Measurements from ENCODE around the gene PARD3B.

Gene PARD3B

DNA sequence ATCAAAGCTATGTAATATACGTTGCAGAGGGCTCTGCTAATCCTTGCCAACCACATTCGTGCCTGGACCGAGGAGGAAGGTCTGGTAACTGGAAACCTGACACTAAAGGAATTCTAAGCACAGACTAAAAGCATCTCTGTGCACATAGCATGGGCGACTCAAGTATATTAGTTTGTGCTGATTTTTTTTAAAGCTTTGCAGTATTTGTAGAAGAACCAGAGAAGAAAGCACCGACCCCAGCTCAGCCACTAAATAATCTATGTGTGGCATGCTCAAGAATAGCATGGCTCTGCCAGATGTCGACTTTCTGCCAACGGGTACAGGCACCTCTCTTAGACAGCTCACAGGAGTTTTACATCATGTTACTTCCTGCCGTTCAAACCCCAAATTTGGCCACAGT is 1063.8 kb downstream of the PARD3B start:
- TF ChIP-seq, protein P1, sequence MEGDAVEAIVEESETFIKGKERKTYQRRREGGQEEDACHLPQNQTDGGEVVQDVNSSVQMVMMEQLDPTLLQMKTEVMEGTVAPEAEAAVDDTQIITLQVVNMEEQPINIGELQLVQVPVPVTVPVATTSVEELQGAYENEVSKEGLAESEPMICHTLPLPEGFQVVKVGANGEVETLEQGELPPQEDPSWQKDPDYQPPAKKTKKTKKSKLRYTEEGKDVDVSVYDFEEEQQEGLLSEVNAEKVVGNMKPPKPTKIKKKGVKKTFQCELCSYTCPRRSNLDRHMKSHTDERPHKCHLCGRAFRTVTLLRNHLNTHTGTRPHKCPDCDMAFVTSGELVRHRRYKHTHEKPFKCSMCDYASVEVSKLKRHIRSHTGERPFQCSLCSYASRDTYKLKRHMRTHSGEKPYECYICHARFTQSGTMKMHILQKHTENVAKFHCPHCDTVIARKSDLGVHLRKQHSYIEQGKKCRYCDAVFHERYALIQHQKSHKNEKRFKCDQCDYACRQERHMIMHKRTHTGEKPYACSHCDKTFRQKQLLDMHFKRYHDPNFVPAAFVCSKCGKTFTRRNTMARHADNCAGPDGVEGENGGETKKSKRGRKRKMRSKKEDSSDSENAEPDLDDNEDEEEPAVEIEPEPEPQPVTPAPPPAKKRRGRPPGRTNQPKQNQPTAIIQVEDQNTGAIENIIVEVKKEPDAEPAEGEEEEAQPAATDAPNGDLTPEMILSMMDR (IDR thresholded peaks at IDR 0.05; ENCODE audit: insufficient read depth, low read length), result no peak
- TF ChIP-seq, protein P2, sequence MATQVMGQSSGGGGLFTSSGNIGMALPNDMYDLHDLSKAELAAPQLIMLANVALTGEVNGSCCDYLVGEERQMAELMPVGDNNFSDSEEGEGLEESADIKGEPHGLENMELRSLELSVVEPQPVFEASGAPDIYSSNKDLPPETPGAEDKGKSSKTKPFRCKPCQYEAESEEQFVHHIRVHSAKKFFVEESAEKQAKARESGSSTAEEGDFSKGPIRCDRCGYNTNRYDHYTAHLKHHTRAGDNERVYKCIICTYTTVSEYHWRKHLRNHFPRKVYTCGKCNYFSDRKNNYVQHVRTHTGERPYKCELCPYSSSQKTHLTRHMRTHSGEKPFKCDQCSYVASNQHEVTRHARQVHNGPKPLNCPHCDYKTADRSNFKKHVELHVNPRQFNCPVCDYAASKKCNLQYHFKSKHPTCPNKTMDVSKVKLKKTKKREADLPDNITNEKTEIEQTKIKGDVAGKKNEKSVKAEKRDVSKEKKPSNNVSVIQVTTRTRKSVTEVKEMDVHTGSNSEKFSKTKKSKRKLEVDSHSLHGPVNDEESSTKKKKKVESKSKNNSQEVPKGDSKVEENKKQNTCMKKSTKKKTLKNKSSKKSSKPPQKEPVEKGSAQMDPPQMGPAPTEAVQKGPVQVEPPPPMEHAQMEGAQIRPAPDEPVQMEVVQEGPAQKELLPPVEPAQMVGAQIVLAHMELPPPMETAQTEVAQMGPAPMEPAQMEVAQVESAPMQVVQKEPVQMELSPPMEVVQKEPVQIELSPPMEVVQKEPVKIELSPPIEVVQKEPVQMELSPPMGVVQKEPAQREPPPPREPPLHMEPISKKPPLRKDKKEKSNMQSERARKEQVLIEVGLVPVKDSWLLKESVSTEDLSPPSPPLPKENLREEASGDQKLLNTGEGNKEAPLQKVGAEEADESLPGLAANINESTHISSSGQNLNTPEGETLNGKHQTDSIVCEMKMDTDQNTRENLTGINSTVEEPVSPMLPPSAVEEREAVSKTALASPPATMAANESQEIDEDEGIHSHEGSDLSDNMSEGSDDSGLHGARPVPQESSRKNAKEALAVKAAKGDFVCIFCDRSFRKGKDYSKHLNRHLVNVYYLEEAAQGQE (IDR thresholded peaks at IDR 0.05; ENCODE audit: insufficient replicate concordance, low read depth), result no peak
- TF ChIP-seq GABPA (IDR thresholded peaks at IDR 0.05; ENCODE audit: low read depth), result no peak
- TF ChIP-seq POLR2AphosphoS5 (IDR thresholded peaks at IDR 0.05; ENCODE audit: low read depth), result no peak
- no peak for TF ChIP-seq SPI1 (IDR thresholded peaks at IDR 0.05; ENCODE audit: borderline replicate concordance, low read depth)
- no peak overlapping the region for H3K4me3 ChIP-seq (replicated peaks; ENCODE audit: insufficient read depth, low read length)
- no peak for DNase-seq (ENCODE audit: low read depth in 1 of 2, low spot score in 1 of 2)
- H3K27ac ChIP-seq (replicated peaks), result no peak overlapping the region
- peaks cover 13% of the 10 kb centered on the region for H3K27me3 ChIP-seq (ENCODE audit: insufficient read depth, poor library complexity, severe bottlenecking)

DNA sequence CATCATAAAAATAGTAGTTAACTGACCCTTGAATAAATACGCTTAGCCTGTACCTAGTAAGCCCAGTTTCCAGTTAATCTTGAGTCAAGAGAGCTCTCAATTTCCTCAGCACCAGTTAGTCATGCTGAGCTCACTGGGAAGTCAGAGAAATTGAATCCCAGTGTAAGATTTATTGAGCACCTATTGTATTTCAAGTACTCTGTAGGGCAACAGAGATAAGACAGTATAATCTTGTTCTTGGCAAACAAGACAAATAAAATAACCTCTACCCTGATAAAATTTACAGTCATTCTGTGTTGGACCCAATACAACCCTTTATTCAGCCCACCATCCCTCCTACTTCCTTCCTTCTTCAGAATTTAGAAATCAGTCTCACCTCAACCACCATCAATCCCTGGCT is 1065.2 kb downstream of the PARD3B start:
- H3K4me3 ChIP-seq (replicated peaks; ENCODE audit: insufficient read depth, low read length), result no peak overlapping the region
- TF ChIP-seq, protein P2 (IDR thresholded peaks at IDR 0.05; ENCODE audit: insufficient replicate concordance, low read depth), result no peak
- TF ChIP-seq POLR2AphosphoS5 (IDR thresholded peaks at IDR 0.05; ENCODE audit: low read depth) (no peak), SPI1 (IDR thresholded peaks at IDR 0.05; ENCODE audit: borderline replicate concordance, low read depth) (no peak), GABPA (IDR thresholded peaks at IDR 0.05; ENCODE audit: low read depth) (no peak)
- TF ChIP-seq, protein P1 (IDR thresholded peaks at IDR 0.05; ENCODE audit: insufficient read depth, low read length), result no peak
- peaks cover 13% of the 10 kb centered on the region for H3K27me3 ChIP-seq (ENCODE audit: insufficient read depth, poor library complexity, severe bottlenecking)
- H3K27ac ChIP-seq (replicated peaks), result no peak overlapping the region
- no peak for DNase-seq (ENCODE audit: low read depth in 1 of 2, low spot score in 1 of 2)

DNA sequence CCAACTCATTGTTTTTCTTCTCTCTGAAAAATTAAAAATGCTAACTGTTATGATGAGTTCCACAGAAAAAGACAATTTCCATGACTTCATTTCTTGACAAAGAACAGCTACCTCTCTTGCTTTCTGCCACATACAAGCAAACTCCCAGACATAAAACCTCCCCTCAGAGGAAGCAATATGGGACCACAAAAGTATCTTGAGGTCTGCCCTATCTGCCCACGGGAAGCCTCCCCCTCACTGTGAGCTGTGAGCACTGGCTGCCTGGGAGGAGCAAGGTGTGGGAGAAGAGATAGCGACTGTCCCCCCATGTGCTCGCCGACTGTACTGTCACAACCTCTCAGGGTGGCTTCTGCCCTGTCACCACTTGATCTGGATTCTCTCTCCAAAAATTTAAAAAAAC is 1067.4 kb downstream of the PARD3B start:
- no peak for DNase-seq (ENCODE audit: low read depth in 1 of 2, low spot score in 1 of 2)
- H3K27ac ChIP-seq (replicated peaks), result no peak overlapping the region

DNA sequence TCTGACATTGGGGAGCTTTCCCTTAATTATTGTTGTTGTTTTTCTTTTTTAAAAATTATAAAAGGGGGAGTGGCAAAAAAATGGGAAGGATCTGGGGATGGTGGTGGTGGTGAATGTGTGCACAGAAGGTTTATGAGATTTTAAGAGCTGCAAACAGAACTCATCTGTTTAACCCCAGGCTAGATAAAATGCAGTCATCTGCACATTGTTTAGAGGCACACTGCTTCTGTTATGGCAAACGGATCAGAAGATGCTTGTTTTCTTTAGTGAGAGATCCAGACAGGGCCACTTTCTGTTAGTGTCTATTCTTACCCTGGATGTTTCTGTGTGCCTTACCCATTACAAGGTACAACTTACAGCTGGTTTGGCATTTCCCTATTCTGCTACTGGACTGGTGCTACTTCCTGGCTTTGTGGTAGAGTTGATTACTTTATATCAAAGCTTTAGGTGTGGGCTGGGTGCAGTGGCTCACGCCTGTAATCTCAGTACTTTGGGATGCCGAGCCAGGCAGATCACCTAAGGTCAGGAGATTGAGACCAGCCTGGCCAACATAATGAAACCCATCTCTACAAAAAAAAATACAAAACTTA is 1068.8 kb downstream of the PARD3B start:
- Histone ChIP-seq H3K27ac (replicated peaks) (no peak overlapping the region), H3K27me3 (ENCODE audit: insufficient read depth, poor library complexity, severe bottlenecking) (peaks cover 13% of the 10 kb centered on the region), H3K4me3 (replicated peaks; ENCODE audit: insufficient read depth, low read length) (no peak overlapping the region)
- no peak for DNase-seq (ENCODE audit: low read depth in 1 of 2, low spot score in 1 of 2)
- TF ChIP-seq SPI1 (IDR thresholded peaks at IDR 0.05; ENCODE audit: borderline replicate concordance, low read depth) (no peak), GABPA (IDR thresholded peaks at IDR 0.05; ENCODE audit: low read depth) (no peak), POLR2AphosphoS5 (IDR thresholded peaks at IDR 0.05; ENCODE audit: low read depth) (no peak)
- TF ChIP-seq, protein P2 (IDR thresholded peaks at IDR 0.05; ENCODE audit: insufficient replicate concordance, low read depth), result no peak

More for the DNA sequence above, 1067.4 kb downstream of the PARD3B start:
- peaks cover 13% of the 10 kb centered on the region for H3K27me3 ChIP-seq (ENCODE audit: insufficient read depth, poor library complexity, severe bottlenecking)
- no peak overlapping the region for H3K4me3 ChIP-seq (replicated peaks; ENCODE audit: insufficient read depth, low read length)
- TF ChIP-seq SPI1 (IDR thresholded peaks at IDR 0.05; ENCODE audit: borderline replicate concordance, low read depth) (no peak), GABPA (IDR thresholded peaks at IDR 0.05; ENCODE audit: low read depth) (no peak)
